Astrocyte of the cerebellum (primary cell): Measurements from ENCODE around the gene TRAF2.
A peak's percentile ranks its signal among the peaks of the same experiment; 100 is the strongest.

Source experiments
- DNase-seq: peaks from one replicate; pipeline ENCODE4 v3.0.0-alpha.2; 2011; ENCODE audit warnings: low read depth
- H3K4me3 ChIP-seq: 2 replicates; pipeline ENCODE4 v1.5.1; 2011; ENCODE audit warnings: mild to moderate bottlenecking, low read depth, low read length, moderate library complexity
- CTCF ChIP-seq: IDR thresholded peaks from 2 replicates; pipeline ENCODE4 v1.5.1; 2012; ENCODE audit warnings: low read length, low read depth, moderate library complexity, mild to moderate bottlenecking; ENCODE audit errors: missing control alignments
- in situ Hi-C: cut with HindIII; loops from 2 replicates; pipeline ENCODE4 v1.10.0; 2017; ENCODE audit warnings: low sequenced_read_pairs

TRAF2 gene

GRCh38 chr9:136856541-136857141, 29.7 kb upstream of the TRAF2 start:
- H3K4me3 ChIP-seq = no peak overlapping the region
- in situ Hi-C loops = no loop called here
- peak; percentile 8 for TF ChIP-seq CTCF
- DNase-seq = no peak

DNA sequence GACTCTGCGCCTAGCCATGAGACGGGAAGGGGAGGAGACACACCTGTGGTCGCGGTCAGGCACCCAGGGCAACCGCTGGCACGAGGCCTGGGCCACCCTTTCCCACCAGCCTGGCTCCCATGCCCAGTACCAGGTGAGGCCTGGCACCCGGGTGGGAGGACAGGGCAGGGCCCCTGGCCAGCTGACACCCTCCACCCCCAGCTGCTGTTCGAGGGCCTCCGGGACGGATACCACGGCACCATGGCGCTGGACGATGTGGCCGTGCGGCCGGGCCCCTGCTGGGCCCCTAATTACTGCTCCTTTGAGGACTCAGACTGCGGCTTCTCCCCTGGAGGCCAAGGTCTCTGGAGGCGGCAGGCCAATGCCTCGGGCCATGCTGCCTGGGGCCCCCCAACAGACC, 29.1 kb upstream of the TRAF2 start:
- in situ Hi-C loops = no loop called here
- H3K4me3 ChIP-seq = no peak overlapping the region
- no peak for DNase-seq
- no peak for TF ChIP-seq CTCF

GRCh38 chr9:136857581-136858412, 28.5 kb upstream of the TRAF2 start:
- in situ Hi-C loops = no loop called here

DNA sequence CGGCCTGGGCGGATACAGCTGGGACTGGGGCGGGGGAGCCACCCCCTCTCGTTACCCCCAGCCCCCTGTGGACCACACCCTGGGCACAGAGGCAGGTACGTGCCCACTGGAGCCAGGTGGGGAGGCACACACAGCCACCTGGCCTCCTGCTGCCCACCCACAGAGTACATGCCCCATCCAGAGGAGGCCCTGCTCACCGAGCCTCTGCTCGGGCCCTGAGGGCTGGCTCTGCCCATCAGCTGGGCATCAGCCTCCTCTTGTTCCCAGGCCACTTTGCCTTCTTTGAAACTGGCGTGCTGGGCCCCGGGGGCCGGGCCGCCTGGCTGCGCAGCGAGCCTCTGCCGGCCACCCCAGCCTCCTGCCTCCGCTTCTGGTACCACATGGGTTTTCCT, 27.9 kb upstream of the TRAF2 start:
- H3K4me3 ChIP-seq = no peak overlapping the region
- in situ Hi-C loops = no loop called here
- no peak for TF ChIP-seq CTCF
- DNase-seq = no peak

More at GRCh38 chr9:136857581-136858412, 28.5 kb upstream of the TRAF2 start:
- H3K4me3 ChIP-seq = no peak overlapping the region
- TF ChIP-seq CTCF = no peak
- DNase-seq = no peak

DNA sequence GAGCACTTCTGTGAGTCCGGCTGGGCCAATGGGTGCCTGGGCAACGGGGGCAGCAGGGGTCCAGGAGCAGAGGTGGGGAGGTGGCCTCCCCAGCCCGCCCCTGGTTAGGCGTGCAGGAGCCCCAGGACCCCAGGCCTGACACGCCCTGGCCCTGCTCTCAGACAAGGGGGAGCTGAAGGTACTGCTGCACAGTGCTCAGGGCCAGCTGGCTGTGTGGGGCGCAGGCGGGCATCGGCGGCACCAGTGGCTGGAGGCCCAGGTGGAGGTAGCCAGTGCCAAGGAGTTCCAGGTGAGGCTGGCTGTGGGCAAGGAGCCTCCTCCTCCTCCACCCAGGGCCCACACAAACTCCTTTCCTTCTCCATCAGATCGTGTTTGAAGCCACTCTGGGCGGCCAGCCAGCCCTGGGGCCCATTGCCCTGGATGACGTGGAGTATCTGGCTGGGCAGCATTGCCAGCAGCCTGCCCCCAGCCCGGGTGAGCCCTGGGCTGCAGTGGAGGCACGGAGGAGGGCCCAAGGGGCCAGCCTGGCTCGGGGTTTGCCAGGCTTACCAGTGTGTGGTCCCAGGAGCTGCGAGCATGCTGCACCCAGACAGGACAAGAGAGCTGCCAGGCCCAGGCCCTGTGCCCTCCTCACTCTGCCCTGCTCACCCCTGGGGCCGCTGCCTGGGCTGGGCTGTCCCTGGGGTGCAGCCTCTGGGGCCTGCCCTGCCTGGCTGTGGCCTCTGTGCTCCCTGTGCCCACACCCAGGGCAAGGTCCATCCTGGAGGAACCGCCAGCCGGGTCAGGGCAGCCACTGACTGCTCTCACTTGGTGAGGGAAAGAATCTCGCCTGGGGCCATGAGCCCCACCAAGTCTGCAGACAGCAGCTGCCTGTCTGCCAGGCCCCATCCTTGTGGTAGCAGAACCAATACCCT, 27.2 kb upstream of the TRAF2 start:
- in situ Hi-C loops = no loop called here
- DNase-seq = no peak
- no peak overlapping the region for H3K4me3 ChIP-seq
- no peak for TF ChIP-seq CTCF

DNA sequence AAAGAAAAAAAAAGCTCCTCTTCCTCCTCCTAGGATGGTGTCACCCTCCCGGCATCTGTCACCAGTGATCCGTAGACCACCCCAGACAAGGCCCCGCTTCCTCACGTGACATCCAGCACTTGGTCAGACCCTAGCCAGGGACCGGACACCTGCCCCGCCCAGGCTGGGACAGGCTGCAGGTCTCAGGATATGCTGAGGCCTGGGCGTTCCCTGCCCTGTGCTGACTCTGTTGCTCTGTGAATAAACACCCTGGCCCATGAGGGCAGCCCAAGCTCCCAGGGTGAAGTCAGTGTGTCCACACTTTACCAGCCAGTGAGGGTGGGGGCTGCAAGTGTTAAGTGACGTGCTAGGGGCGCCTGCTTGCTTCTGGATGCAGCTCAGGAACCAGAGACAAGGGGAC, 25.8 kb upstream of the TRAF2 start:
- in situ Hi-C loops = no loop called here
- no peak overlapping the region for H3K4me3 ChIP-seq
- DNase-seq = no peak
- no peak for TF ChIP-seq CTCF
